Activated naive CD4-positive, alpha-beta T cell treated with anti-CD3 and anti-CD28 coated beads, Interleukin-2, amount 10 ng/mL, durations not matched to agents 7 days and 5 days (primary cell): Measurements from ENCODE around the gene PLXNA1.
A peak's percentile ranks its signal among the peaks of the same experiment; 100 is the strongest.

Experiments
- CTCF ChIA-PET: fragments of 350-600 bp; sonication (Branson Sonifier 250); formaldehyde crosslinking; loops from one replicate; lab custom pipeline; 2021; ENCODE audit warnings: antibody characterized with exemption; lab: Charles Lee
- DNase-seq: peaks from one replicate; pipeline ENCODE4 v3.0.0-alpha.2; 2020
- H3K27ac Mint-ChIP-seq: one replicate; pipeline ENCODE4 v1.8.0; 2021; ENCODE audit warnings: mild to moderate bottlenecking, moderate library complexity, mixed read lengths
- H3K27me3 Mint-ChIP-seq: one replicate; pipeline ENCODE4 v1.8.0; 2021; ENCODE audit warnings: mild to moderate bottlenecking, mixed read lengths
- H3K36me3 Mint-ChIP-seq: one replicate; pipeline ENCODE4 v1.8.0; 2021; ENCODE audit warnings: mixed read lengths
- H3K4me1 Mint-ChIP-seq: one replicate; pipeline ENCODE4 v1.8.0; 2021; ENCODE audit warnings: mixed read lengths
- H3K4me3 Mint-ChIP-seq: one replicate; pipeline ENCODE4 v1.8.0; 2021; ENCODE audit warnings: mild to moderate bottlenecking, moderate library complexity, mixed read lengths
- H3K9me3 Mint-ChIP-seq: one replicate; pipeline ENCODE4 v1.8.0; 2021; ENCODE audit warnings: mixed read lengths

PLXNA1 gene

DNA sequence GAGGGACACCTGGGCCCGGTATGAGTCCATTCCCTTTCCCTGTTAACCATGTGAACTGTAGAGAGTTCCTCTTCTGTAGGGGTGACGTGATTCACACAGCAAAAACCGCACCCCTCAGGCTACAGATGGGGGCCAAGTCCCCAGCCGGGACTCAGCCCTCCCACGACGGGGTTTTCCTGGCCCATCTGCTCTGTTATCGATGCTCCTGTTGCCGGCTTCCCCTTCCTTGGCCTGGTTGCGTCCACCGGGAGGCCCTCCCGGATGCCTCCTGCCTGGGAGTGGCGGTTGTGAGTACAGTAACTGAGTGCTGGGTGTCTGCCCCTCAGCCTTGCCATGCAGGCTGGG, 817 bp upstream of the PLXNA1 start:
- H3K9me3 Mint-ChIP-seq, result no peaks in the 10 kb centered on the region
- DNase-seq, result peak; percentile 52
- H3K36me3 Mint-ChIP-seq, result no peaks in the 10 kb centered on the region
- peak overlapping the region; percentile 71 for H3K4me3 Mint-ChIP-seq
- H3K4me1 Mint-ChIP-seq, result peaks cover 23% of the 10 kb centered on the region
- CTCF ChIA-PET, result interaction anchor here (0.6 to 3.9 kb wide), 8 partner anchors 11 to 565 kb away, joined by 3 to 22 read pairs (median 4); no protein-coding TSS in a partner anchor
- H3K27me3 Mint-ChIP-seq, result peaks cover 53% of the 10 kb centered on the region
- peak overlapping the region; percentile 68 for H3K27ac Mint-ChIP-seq

DNA sequence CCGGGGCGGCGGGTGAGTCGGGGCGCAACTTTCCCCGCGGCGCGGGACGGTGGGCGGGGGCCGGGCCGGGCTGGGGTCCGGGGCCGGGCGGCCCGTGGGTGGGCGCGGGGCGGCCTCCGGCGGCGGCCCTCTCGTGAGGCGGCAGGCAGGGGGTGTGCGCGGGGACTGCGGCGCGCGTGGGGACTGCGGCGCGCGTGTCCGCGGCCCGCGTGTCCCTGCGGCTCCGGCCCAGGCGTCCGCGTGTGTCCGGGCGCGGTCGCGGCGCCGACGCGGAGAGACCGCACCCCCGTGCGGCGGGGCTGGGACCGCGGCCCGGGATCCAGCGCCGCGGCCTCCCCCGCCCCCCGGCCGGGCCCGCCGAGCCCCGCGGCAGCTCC, 349 bp downstream of the PLXNA1 start:
- no peaks in the 10 kb centered on the region for H3K36me3 Mint-ChIP-seq
- peaks cover 47% of the 10 kb centered on the region for H3K27me3 Mint-ChIP-seq
- no peak overlapping the region for H3K4me3 Mint-ChIP-seq
- CTCF ChIA-PET, result interaction anchor here (2.7 to 3.9 kb wide), 2 partner anchors 12 to 230 kb away, joined by 9 to 22 read pairs; no protein-coding TSS in a partner anchor
- no peak overlapping the region for H3K27ac Mint-ChIP-seq
- H3K9me3 Mint-ChIP-seq, result no peaks in the 10 kb centered on the region
- H3K4me1 Mint-ChIP-seq, result peaks cover 23% of the 10 kb centered on the region
- DNase-seq, result peak; percentile 39

DNA sequence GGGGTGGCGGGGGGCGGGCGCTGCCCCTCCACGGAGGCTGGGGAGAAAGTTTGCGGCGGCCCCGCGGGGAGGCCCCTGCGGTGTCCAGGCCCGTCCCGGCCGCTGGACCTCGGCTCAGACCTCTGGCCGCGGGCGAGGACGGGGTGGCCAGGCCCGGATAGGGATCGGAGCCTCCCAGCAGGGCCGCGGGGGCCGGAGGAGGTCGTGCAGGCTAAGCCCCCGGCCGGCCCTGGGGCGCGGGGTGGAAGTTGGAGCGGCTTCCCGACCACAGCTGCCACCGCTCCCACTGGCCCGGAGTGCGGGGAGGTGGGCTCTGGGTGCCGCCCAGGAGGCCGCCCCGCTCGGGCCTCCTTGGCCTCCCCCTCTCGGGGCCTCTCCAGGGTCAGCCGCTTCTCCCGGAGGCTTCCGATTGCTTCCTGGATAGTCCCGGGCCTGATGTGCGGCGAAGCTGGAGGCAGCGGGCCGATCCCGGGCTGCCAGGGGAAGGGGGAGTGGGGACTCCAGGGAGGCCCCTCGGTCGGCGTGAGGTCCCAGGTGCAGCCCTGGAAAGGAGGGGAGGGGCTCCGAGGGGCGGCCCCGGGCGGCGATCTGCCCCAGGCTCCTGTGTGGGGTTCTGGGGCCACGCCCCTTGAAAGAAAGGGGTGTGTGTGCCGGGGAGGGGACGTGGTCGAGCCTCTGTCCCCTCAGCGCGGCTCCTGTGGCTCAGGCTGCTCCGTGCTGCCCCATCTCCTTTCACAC, 907 bp downstream of the PLXNA1 start:
- DNase-seq, result peak; percentile 60
- Mint-ChIP-seq H3K27ac (no peak overlapping the region), H3K36me3 (no peaks in the 10 kb centered on the region), H3K27me3 (peaks cover 41% of the 10 kb centered on the region), H3K4me3 (peak overlapping the region; percentile 43), H3K9me3 (no peaks in the 10 kb centered on the region), H3K4me1 (peaks cover 19% of the 10 kb centered on the region)
- CTCF ChIA-PET, result interaction anchor here (2.7 to 3.9 kb wide), 2 partner anchors 13 to 231 kb away, joined by 9 to 22 read pairs; no protein-coding TSS in a partner anchor

DNA sequence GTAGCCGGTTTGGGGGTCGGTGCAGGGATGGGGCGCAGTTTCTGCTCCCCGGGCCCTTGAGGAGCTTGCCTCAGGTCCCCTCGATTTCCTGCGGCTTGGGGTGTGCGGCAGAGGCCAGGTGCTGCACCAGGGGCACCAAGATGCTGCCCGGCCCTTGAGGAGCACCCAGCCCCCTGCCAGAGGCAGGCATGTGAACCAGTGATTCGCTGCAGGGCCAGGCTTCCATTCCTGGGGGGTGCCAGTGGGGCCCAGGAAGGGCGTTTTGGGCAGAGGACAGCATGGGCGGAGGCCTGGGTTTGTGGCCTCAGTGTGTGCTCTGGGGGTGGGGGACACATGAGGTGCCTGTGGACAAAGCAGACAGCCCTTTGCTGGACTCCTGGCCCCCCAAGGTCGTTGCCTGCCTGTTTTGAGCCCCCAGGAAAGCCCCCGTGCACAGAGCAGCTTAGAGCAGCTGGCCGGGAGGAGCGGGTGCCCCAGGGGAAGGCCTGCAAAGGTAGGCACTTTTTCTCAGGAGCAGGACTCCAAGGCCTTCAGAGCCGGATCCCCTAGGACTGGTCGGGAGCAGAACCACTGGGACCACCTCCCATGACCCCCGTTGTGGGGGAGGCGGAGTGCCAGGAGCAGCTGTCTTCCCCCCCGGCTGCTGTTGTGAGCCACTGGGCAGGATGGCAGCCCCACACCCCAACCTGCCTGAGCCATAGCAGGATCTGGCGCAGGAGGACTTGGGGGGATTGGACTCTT, 1.6 kb downstream of the PLXNA1 start:
- DNase-seq, result no peak
- peak overlapping the region; percentile 43 for H3K4me3 Mint-ChIP-seq
- H3K27me3 Mint-ChIP-seq, result peaks cover 35% of the 10 kb centered on the region
- H3K9me3 Mint-ChIP-seq, result no peaks in the 10 kb centered on the region
- no peaks in the 10 kb centered on the region for H3K36me3 Mint-ChIP-seq
- H3K4me1 Mint-ChIP-seq, result peaks cover 13% of the 10 kb centered on the region
- H3K27ac Mint-ChIP-seq, result no peak overlapping the region
- CTCF ChIA-PET, result interaction anchor here (0.7 to 2.7 kb wide), 2 partner anchors 13 to 53 kb away, joined by 3 to 9 read pairs; no protein-coding TSS in a partner anchor

DNA sequence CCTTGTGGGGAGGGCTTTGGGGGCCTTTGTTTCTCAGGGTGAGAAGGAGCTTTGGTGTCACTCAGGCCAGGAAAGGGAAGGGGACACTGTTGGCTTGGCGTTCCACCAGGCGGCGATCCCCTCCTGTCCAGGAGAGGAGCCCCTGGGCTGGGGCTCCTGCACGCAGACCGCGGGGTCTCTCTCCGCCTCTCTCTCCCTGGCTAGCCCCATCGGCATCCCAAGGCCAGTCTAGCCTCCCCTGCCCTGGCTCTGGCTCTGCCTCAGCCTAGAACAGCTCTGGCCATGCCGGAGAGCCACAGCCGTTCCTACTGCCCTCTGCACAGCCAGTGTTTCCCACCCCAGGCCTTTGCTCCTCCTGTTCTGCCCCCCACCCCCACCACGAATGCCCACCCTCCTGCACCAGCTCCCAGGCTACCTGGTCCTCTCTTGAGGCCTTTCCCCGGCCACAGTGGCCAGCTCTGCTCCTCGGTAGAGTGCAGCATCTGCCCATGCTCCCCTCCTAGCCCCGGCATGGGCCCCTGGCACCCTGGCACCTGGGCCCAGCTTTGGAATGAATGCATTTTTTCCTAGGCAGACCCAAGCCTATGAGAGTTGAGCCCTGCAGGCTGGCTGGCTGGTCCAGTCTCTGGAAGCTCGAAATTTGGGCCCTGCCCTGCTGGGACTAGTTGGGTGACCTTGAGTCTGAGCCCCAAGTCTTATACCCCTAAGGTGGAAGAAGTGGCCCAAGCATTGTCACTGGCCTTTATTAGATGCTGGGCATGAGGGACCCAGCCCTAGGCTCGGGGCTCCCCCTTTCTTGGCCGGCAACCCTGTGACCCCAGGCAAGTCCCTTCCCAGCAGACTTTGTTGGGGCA, 2.4 kb downstream of the PLXNA1 start:
- H3K4me1 Mint-ChIP-seq, result peaks cover 12% of the 10 kb centered on the region
- no peaks in the 10 kb centered on the region for H3K36me3 Mint-ChIP-seq
- CTCF ChIA-PET, result no interaction called here
- peaks cover 28% of the 10 kb centered on the region for H3K27me3 Mint-ChIP-seq
- no peaks in the 10 kb centered on the region for H3K9me3 Mint-ChIP-seq
- H3K4me3 Mint-ChIP-seq, result no peak overlapping the region
- no peak overlapping the region for H3K27ac Mint-ChIP-seq
- no peak for DNase-seq

DNA sequence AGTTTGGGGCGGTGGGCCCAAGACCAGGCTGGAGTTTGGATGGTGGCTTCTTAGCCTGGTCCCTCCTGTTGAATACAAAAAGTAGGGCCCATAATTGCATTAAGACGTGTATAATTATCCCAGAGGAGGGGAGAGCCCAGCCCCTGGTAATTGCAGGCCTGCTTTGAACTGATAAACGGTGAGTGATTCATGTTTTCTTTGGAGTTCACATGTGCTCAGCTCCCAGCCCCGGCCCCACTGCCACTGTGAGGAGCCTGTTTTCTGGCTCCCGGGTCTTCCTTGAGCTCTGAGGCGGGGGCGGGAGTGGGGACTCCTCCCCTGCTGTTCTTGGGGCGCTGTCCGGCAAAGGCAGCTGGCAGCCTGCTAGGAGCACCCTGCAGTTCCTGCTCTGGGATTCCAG, 3.1 kb downstream of the PLXNA1 start:
- no peaks in the 10 kb centered on the region for H3K9me3 Mint-ChIP-seq
- peaks cover 23% of the 10 kb centered on the region for H3K27me3 Mint-ChIP-seq
- DNase-seq, result no peak
- CTCF ChIA-PET, result no interaction called here
- H3K36me3 Mint-ChIP-seq, result no peaks in the 10 kb centered on the region
- H3K4me1 Mint-ChIP-seq, result peaks cover 12% of the 10 kb centered on the region
- H3K27ac Mint-ChIP-seq, result no peak overlapping the region
- H3K4me3 Mint-ChIP-seq, result no peak overlapping the region

DNA sequence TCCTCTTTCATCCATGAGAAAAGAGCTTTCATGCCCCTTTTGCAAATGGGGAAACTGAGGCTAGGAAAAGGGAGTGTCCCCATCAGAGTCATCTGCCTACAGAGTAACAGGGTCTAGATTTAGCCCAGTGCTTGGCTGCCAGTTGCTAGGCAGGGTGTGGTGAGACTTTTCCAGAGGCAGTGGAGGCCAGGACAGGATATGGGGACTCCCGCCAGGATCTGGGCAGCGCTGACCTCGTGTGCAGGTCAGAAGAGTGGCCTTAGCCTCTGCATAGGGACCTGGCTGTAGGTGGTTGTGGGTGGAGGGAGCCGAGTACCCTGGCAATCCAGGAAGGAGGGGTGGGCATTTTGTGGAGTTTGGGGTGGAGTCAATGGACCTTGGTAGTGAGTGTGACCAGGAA, 4.2 kb downstream of the PLXNA1 start:
- peaks cover 4% of the 10 kb centered on the region for H3K4me1 Mint-ChIP-seq
- DNase-seq, result no peak
- H3K27ac Mint-ChIP-seq, result no peak overlapping the region
- H3K27me3 Mint-ChIP-seq, result peaks cover 23% of the 10 kb centered on the region
- CTCF ChIA-PET, result interaction anchor here (1.2 kb wide), 1 partner anchor 9 kb away, joined by 3 read pairs; no protein-coding TSS in a partner anchor
- H3K9me3 Mint-ChIP-seq, result no peaks in the 10 kb centered on the region
- H3K36me3 Mint-ChIP-seq, result no peaks in the 10 kb centered on the region
- H3K4me3 Mint-ChIP-seq, result no peak overlapping the region

DNA sequence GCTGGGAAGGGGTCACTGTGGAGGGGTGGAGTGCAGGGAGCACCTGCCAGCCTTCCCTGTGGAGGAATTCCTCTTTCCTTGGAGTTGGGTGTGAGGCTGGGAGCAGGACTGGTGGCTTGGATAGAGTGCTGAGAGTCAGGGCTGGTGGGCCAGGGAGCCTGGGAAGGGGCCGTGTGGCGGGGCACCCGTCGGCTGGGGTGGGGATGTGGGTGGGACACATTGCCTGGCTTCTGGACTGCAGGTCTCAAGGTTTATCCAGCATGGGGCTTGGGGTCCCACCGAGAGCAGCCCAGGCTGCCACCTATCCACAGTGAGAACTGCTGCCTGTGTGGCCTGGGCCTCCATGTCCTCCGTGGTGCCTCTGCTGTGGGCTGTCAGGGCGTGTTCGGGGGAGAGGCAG, 4.7 kb downstream of the PLXNA1 start:
- no peak for DNase-seq
- H3K9me3 Mint-ChIP-seq, result no peaks in the 10 kb centered on the region
- no peaks in the 10 kb centered on the region for H3K4me1 Mint-ChIP-seq
- H3K4me3 Mint-ChIP-seq, result no peak overlapping the region
- no peaks in the 10 kb centered on the region for H3K36me3 Mint-ChIP-seq
- H3K27ac Mint-ChIP-seq, result no peak overlapping the region
- H3K27me3 Mint-ChIP-seq, result peaks cover 19% of the 10 kb centered on the region
- CTCF ChIA-PET, result interaction anchor here (1.2 kb wide), 1 partner anchor 8 kb away, joined by 3 read pairs; no protein-coding TSS in a partner anchor

DNA sequence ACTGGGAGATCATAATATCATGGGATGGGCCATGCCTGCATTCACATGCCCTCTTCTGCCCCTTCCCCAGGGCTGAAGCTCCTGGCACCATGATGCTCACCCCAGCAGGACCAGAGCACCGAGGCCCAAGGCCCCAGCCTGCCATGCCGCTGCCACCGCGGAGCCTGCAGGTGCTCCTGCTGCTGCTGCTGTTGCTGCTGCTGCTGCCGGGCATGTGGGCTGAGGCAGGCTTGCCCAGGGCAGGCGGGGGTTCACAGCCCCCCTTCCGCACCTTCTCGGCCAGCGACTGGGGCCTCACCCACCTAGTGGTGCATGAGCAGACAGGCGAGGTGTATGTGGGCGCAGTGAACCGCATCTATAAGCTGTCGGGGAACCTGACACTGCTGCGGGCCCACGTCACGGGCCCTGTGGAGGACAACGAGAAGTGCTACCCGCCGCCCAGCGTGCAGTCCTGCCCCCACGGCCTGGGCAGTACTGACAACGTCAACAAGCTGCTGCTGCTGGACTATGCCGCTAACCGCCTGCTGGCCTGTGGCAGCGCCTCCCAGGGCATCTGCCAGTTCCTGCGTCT, 5.6 kb downstream of the PLXNA1 start:
- Mint-ChIP-seq H3K9me3 (no peaks in the 10 kb centered on the region), H3K4me1 (no peaks in the 10 kb centered on the region), H3K27ac (no peak overlapping the region), H3K27me3 (peaks cover 18% of the 10 kb centered on the region), H3K36me3 (no peaks in the 10 kb centered on the region), H3K4me3 (no peak overlapping the region)
- CTCF ChIA-PET, result no interaction called here
- no peak for DNase-seq

DNA sequence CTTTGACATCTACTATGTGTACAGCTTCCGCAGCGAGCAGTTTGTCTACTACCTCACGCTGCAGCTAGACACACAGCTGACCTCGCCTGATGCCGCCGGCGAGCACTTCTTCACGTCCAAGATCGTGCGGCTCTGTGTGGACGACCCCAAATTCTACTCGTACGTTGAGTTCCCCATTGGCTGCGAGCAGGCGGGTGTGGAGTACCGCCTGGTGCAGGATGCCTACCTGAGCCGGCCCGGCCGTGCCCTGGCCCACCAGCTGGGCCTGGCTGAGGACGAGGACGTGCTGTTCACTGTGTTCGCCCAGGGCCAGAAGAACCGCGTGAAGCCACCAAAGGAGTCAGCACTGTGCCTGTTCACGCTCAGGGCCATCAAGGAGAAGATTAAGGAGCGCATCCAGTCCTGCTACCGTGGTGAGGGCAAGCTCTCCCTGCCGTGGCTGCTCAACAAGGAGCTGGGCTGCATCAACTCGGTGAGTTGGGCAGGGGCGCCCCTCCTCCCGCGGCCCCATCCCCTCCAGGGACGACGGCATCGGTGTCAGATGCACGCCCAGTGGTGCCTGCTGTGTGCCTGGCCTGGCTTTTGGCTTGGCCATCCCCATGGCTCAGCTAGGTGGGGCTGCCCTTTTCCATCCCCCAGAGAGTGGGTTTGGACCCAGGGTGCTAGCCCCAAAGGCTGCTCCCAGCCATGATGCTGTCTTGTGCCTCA, 6.6 kb downstream of the PLXNA1 start:
- CTCF ChIA-PET, result interaction anchor here (0.7 kb wide), 1 partner anchor 10 kb away, joined by 3 read pairs; no protein-coding TSS in a partner anchor
- Mint-ChIP-seq H3K36me3 (no peaks in the 10 kb centered on the region), H3K4me3 (no peak overlapping the region), H3K9me3 (no peaks in the 10 kb centered on the region), H3K4me1 (no peaks in the 10 kb centered on the region), H3K27ac (no peak overlapping the region), H3K27me3 (peaks cover 12% of the 10 kb centered on the region)
- DNase-seq, result no peak

DNA sequence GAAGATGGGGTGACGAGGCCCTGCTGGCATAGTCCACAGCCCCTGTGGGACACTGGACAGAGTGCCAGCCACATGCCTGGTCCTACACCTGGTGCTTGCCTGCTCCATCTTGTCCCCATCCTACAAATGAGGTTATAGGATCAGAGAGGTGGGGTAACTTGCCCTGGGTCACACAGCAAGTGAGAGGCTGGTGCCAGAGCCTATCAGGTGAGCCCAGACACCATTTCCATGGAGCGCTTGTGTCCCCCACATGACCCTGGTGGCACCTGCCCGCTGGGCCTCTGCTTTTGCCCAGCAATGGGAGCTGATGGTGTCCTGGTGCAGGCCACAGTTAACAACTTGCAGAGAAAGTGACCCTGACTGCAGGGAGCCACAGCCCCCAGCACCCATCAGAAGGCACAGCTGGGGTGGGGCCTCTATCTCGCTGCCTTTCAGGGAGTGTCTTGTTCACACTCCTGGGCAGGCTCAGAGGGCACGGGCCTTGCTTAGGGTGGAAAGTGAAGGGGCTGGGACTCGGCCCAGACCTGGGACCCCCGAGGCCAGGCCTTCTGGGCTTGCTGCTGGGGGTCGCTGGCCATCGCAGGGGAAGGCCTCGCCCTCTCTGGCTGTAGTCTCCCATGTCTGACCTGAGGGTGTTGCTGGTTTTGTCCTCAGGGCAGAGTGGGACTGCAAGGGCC, 7.2 kb downstream of the PLXNA1 start:
- Mint-ChIP-seq H3K9me3 (no peaks in the 10 kb centered on the region), H3K4me3 (no peak overlapping the region), H3K36me3 (no peaks in the 10 kb centered on the region), H3K27ac (no peak overlapping the region), H3K4me1 (no peaks in the 10 kb centered on the region), H3K27me3 (peaks cover 5% of the 10 kb centered on the region)
- CTCF ChIA-PET, result no interaction called here
- DNase-seq, result no peak

DNA sequence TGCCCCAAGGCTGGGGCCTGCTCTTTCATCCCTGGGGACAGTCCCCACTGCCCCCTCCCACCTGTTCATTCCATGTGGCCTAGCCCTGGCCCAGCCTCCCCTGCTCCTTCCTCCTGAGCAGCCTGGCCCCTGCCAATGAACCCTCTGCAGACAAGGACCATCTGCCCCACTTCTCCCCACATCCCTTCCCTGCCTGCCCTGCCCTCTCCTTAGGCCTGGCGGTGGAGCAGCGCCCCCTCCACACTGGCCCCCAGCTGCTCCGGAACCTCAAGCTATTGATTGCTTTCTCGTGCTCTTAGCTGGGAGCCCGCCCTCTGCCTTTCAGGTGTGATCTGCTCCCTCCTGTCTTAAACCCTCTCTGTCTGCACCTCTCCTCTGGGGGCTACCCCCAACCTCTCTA, 8.0 kb downstream of the PLXNA1 start:
- no peak for DNase-seq
- H3K27ac Mint-ChIP-seq, result no peak overlapping the region

More for the DNA sequence above, 8.0 kb downstream of the PLXNA1 start:
- no peak overlapping the region for H3K4me3 Mint-ChIP-seq
- no peaks in the 10 kb centered on the region for H3K9me3 Mint-ChIP-seq
- CTCF ChIA-PET, result no interaction called here
- H3K36me3 Mint-ChIP-seq, result no peaks in the 10 kb centered on the region
- no peaks in the 10 kb centered on the region for H3K4me1 Mint-ChIP-seq
- no peaks in the 10 kb centered on the region for H3K27me3 Mint-ChIP-seq
